NCI-H2107 treated with DMSO at 0.1 percent for 48 hours (cell line): Measurements from ENCODE around the gene KCNJ6.

Source experiments
- DNase-seq: peaks from one replicate; lab custom pipeline; 2025; ENCODE audit not compliant: unreplicated experiment; lab: John Stamatoyannopoulos, UW

Gene KCNJ6

GRCh38 chr21:37866027-37866426, 50.2 kb downstream of the KCNJ6 start:
- no peak for DNase-seq

- DNase-seq = no peak
Measured at GRCh38 chr21:37865156-37865555, 51.1 kb downstream of the KCNJ6 start.

- DNase-seq = no peak
Measured at GRCh38 chr21:37863842-37864241, 52.4 kb downstream of the KCNJ6 start.

GRCh38 chr21:37862536-37862935, 53.7 kb downstream of the KCNJ6 start:
- DNase-seq = peak; percentile 22

GRCh38 chr21:37861561-37861960, 54.7 kb downstream of the KCNJ6 start:
- DNase-seq = no peak

GRCh38 chr21:37860416-37860815, 55.8 kb downstream of the KCNJ6 start:
- no peak for DNase-seq

GRCh38 chr21:37855647-37856625, 60.3 kb downstream of the KCNJ6 start:
- DNase-seq = no peak

- DNase-seq = no peak
Measured at GRCh38 chr21:37855271-37855646, 61.0 kb downstream of the KCNJ6 start.

GRCh38 chr21:37849506-37850102, 66.7 kb downstream of the KCNJ6 start:
- no peak for DNase-seq

GRCh38 chr21:37848721-37849490, 67.4 kb downstream of the KCNJ6 start:
- DNase-seq = no peak

GRCh38 chr21:37845535-37845934, 70.7 kb downstream of the KCNJ6 start:
- DNase-seq = no peak

- DNase-seq = no peak
Measured at GRCh38 chr21:37843191-37843590, 73.1 kb downstream of the KCNJ6 start.

GRCh38 chr21:37842163-37842919, 73.9 kb downstream of the KCNJ6 start:
- DNase-seq = no peak

- DNase-seq = no peak
Measured at GRCh38 chr21:37837381-37837780, 78.9 kb downstream of the KCNJ6 start.

GRCh38 chr21:37835481-37835880, 80.8 kb downstream of the KCNJ6 start:
- DNase-seq = no peak

GRCh38 chr21:37833301-37833700, 83.0 kb downstream of the KCNJ6 start:
- no peak for DNase-seq

- peak; percentile 24 for DNase-seq
Measured at GRCh38 chr21:37829447-37829846, 86.8 kb downstream of the KCNJ6 start.

GRCh38 chr21:37828991-37829390, 87.3 kb downstream of the KCNJ6 start:
- no peak for DNase-seq

GRCh38 chr21:37828556-37828955, 87.7 kb downstream of the KCNJ6 start:
- no peak for DNase-seq

- DNase-seq = no peak
Measured at GRCh38 chr21:37827913-37828312, 88.3 kb downstream of the KCNJ6 start.
